GM18507 (cell line): ENCODE measurements around the gene FDXR.

Experiments
- DNase-seq: peaks from one replicate; pipeline ENCODE4 v3.0.0; 2011; ENCODE audit warnings: low read depth; ENCODE audit not compliant: insufficient read length; ENCODE audit errors: extremely low spot score
- FAIRE-seq: peaks from 2 replicates; lab custom pipeline; 2011; peaks lifted over from hg19 to GRCh38; lab: Jason Lieb, UNC

Gene FDXR

GRCh38 chr17:74842599-74843351, 30.0 kb downstream of the FDXR start:
- FAIRE-seq (no peak), DNase-seq (no peak)

- FAIRE-seq: no peak
- DNase-seq: no peak
Observed at GRCh38 chr17:74842146-74842598, 30.6 kb downstream of the FDXR start.

DNA sequence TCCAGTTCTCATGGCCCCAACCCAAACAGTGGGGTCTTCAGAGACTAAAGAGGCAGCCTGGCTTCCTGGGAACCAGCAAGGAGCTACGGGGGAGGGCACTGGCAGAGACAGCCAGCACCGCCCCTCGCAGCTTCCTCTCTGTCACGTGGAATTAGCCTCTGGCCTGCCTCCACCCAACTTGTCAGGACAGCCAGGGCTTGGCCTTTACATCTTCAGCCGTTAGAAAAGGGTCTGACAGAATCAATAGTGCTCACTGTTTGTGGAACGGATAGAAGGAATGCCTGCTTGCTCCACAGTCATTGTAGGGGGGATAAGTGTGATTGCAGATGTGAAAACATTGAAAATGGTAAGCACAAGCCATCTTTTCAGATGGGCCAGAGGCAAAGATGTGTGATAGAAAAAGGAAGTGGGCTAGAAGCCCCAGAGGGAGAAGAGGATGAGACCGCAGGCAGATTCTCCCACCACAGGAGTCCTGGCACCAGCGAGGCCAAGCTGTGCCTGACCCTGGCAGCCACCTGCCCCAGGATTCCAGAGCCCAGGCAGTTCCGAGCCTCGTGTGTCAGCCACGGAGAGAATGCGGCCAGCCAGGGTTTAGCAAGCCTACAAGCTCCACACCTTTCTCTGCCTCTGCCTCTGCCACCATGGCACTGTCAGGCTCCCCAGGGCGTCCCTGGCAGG, 31.7 kb downstream of the FDXR start:
- DNase-seq: no peak
- no peak for FAIRE-seq

GRCh38 chr17:74839990-74840852, 32.6 kb downstream of the FDXR start:
- FAIRE-seq (no peak), DNase-seq (no peak)

GRCh38 chr17:74838274-74838673, 34.5 kb downstream of the FDXR start:
- no peak for DNase-seq
- FAIRE-seq: no peak

DNA sequence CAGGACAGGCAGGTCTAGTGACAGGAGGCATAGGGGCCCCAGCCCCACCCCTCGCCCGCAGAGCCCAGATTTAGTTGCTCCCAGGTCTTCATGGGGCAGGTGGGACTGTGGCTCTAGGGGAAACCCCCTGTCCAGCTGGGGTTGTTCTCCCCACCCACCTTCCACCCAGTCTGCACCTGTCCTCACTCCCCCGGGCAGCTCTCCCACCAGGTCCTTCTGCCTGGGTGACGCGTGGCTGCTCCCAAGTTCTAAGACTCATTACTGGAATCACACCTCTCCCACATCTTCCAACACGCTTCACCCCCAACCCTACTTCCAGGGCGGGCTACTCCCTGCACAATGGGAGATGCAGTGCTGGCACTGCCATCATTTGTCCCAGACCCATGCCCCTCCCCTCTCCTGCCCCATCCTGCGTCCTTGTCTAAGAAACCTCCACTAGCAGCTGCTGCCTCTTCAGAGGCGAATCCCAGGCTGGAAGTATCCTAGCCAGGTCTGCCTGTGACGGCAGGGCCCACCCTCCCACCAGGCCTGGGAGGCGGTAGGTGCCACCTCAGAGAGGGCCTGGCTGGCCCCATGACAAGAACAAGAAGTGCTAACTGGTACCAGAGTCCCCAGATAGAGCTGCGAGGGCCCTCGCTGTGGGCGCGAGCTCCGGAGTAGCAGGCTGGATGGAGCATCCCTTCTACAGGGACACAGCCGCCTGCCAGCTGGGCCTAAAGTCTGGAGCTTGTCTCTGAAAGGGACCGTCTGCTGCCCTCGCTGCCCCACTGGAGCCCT, 35.9 kb downstream of the FDXR start:
- FAIRE-seq: no peak
- DNase-seq: no peak

DNA sequence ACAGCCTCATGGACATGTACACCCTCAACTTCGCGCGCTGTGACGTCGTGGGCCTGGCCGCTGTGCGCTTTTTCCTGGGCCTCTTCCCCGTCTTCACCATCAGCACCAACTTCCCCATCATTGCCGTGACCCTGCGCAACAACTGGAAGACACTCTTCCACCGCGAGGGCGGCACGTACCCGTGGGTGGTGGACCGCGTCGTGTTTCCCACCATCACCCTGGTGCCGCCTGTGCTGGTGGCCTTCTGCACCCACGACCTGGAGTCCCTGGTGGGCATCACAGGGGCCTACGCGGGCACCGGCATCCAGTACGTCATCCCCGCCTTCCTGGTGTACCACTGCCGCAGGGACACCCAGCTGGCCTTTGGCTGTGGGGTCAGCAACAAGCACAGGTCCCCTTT, 36.6 kb downstream of the FDXR start:
- DNase-seq (no peak), FAIRE-seq (no peak)

DNA sequence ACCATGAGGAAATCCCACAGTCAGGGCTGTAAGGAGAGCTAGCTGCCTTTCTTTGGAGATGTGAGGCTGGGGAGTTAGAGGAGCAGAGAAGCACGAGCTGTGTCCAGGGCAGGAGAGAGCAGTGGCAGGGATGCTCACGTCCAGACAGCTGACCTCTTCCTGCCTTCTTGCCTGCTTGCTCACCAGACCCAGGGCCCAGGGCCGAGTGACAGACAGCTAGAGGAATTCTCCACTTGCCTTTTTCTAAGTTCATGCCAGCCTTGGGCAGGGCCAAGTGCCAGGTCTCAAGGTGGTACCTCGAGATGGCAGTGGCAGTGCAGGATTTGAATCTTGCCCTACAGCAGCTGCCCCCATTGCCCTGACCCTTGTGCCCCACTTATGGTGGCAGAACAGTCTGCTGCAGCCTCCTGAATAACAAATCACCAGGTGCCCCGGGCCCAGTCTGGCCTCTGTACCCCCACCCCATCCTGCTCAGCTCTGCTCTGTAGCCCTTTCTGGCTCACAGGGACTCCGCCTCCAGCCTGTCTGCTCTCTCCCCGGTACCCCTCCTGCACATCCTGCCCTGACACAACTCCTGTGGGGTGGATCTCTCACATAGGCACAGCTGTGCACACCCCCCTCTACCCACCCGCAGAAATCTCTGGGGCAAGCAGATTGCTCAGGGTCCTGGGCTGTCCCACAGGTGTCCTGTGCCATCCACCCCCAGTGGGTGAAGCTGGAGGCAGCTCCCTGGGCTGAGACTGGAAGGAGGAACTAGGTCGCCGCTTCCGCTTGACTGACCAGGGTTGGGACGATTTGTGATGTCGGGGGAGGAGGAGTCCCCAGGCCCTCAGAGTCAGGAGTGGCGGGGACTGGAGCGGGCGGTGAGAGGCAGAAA, 39.1 kb downstream of the FDXR start:
- DNase-seq (peak; percentile 45), FAIRE-seq (peak; percentile 80)

DNA sequence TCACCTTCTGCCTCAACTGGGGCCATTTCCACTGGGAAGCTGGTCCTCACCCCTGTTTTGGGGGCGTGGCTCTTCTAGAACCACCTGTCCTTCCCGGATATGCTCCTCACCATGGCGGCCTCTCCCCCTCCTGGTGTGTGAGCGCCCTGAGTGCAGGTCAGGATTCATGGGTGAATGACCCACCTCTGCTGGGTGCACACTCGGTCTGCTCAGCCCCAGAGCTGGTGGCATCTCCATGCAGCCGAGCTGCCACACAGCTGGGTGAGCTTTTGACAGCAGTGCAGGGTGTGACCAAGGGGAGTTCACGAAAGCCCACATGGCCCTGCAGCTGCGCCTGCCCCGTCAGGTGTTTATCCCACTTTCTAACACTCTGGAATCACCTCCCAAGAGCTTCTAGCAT, 40.4 kb downstream of the FDXR start:
- FAIRE-seq: peak; percentile 38

DNA sequence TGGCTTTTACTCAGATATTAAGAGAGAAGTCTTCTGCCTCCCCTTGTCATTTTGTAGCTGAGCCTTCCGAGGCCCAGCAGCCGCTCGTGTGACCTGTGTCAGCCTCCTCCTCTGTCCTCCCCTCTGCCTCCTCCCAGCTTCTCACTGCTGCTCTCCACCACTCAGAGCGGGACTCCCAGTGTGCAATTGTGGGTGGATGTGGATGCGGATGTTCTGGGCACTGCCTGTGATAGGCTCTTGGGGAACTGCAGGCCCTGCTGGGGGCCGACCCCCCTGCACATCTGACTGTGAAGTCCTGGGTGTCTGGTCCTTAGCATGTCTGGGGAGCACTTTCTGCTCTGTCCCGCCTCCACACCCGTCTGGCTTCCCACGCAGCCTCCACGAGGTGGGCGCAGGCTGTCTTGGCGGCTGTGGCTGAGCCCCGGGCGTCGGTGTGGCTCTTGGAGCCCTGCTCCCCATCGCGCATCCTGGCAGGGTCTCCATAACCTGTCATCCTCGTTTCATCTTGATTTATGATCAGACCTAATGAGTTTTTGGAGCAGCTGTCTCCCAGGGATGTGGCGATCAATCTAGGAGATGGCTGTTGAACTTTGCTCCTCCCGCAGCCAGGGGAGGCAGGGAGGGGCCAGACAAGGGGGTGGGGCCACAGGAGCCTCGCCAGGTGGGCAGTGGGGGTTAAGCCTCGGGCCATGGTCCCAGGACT, 41.2 kb downstream of the FDXR start:
- DNase-seq: no peak
- FAIRE-seq: no peak

More for the DNA sequence above, 40.4 kb downstream of the FDXR start:
- peak; percentile 23 for DNase-seq

DNA sequence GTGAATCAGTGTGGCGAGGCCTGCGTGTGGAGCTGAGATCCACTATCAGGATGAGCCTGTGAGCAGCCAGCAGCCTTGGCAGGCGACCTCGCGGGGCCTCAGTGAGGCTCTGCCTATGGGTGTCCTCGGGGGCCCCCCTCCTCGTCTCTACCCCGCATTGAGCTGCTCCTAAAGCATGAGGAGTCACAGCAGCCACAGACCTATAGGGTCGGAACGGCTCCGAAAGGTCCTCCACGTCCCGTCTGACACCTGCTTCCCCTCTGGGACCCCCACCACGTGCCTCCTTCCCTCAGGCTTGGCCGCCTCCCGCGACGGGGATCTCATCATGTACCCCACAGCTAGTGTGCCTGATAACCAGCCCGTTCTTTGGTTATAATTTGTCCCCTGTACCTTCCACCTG, 41.9 kb downstream of the FDXR start:
- DNase-seq (no peak), FAIRE-seq (no peak)

DNA sequence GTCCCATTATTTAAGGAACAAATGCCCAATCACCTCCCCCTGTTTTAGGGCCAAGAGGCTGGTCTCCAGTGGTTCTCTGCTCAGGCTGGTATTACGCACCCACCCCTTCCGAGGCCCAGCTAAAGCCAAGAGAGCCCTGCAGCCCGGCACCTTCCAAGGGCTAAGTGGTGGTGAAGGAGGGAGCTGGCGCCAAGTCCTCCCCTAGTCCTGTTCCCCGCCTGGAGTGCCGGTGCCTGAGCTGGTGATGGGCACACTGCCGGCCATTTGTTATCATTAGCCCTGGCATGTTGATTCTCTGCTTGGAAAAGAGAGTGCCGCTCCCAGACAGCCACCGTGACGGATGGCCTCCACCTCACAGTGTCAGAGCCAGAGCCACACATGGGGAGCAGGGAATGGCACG, 45.0 kb downstream of the FDXR start:
- no peak for FAIRE-seq
- DNase-seq: no peak

DNA sequence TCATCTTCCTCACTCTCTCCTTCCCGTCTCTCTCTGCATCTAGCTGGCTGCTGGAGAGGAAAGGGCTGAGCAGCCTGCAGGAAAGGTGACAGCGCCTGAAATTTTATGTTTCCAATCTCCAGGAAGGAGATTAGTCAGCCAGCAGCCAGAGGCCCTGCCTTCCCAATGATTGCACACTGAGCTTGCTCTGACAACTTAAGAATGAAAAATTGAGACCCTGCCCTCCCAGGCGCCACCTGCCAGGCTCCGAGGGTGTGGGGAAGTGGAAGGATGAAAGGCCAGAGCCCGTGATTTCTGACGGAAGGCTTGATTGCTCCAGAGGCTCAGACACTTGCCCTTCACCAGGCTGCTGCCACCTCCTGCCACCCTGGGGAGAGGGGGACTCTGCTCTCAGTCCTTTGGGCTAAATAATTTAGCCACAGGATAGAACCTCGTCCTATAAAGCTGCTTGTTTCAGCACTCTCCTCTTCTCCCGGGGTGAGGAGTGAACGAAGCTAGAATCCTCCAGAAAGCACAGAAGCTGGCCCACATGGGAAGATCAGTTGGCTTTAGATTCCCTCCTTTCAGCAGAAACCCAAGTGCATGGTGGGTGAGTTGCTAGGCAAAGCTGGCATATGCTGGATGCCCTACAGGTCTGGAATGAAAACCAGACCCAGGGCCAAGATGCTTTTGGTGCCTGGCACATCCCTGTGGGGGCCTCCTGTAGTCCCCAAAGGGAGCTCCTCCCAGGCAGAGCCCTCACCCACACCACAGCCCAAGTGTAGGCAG, 46.7 kb downstream of the FDXR start:
- FAIRE-seq (no peak), DNase-seq (no peak)

DNA sequence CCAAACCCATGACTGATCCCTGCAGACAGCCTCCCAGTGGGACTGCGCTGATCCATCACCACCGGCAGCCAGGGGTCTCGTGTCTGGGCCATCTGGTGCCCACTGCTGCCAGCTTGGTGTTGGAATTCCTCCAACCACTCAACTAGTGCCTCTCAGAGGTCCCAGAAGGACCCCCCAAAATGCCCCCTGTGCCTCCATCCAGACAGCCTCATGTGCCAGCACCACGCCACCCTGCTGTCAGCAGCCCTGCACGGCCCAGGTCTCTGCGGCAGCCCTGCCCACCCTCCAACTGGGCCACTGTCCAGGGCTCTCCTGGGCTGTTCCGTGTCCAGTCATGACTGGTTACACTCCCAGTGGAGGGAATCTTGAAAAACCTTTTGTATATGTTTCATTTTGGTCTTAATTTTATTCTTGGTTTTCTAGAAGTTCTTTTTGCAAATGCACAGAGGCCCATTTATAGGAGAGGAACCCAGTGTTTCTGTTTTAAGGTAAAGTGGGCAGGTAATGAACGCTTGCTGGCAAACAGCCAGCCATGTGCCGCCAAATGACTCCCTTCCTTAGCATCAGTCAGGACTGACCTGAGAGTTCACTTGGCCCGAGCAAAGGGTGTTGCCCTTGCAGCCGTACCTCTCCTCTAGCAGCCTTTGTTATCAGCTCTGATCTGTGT, 47.7 kb downstream of the FDXR start:
- FAIRE-seq (no peak), DNase-seq (no peak)

GRCh38 chr17:74822939-74823367, 49.8 kb downstream of the FDXR start:
- DNase-seq (no peak), FAIRE-seq (no peak)

DNA sequence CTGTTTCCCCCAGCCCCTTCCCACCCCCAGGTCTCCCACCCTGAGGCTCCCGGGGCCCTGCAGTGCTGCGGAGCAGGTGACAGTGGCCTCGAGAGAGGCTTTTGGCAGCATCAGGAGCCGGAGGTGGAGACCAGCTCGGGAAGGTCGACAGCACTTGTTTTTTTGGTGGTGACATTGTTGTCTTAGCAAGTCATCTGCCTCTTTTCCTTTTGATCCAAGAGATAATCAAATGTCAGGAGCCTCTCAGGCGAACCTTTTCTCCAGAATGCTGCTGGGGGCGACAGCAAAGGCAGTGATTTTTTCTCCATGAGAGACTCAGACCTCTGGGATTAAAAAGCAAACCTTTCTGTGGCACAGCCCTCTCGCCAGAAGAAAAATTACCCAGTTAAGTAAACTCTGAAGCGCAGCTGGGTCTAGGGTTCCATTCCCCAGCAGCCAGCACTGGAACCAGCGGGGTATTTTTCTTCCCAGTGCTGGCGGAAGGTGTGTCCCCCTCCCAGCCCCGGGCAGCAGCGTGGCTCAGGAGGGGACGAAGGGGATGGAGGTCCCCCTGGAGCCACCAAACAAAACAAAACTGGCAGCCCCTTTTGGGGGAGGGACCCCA, 50.4 kb downstream of the FDXR start:
- no peak for FAIRE-seq

More for the DNA sequence above, 50.4 kb downstream of the FDXR start:
- DNase-seq: no peak
